Measurements from ENCODE around the gene AGAP1.

The AGAP1 gene

DNA sequence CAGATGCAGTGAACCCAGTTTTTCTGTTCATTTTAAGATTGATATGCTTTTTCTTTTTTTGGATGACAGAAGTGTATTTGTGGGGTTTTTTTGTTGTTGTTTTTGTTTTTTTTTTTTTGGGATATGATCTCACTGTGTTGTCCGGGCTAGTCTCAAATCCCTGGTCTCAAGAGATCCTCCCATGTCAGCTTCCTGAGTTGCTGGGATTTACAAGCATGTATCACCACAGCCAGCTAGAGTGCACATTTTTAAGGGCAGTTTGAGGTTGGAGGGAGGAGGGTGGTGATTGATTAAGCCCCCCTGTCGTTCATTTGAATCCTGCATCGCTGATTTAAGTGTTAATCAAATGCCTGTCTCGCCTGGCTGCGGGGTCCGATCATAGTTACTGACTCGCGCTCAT is 485.2 kb downstream of the AGAP1 start:
- FAIRE-seq: no peak

DNA sequence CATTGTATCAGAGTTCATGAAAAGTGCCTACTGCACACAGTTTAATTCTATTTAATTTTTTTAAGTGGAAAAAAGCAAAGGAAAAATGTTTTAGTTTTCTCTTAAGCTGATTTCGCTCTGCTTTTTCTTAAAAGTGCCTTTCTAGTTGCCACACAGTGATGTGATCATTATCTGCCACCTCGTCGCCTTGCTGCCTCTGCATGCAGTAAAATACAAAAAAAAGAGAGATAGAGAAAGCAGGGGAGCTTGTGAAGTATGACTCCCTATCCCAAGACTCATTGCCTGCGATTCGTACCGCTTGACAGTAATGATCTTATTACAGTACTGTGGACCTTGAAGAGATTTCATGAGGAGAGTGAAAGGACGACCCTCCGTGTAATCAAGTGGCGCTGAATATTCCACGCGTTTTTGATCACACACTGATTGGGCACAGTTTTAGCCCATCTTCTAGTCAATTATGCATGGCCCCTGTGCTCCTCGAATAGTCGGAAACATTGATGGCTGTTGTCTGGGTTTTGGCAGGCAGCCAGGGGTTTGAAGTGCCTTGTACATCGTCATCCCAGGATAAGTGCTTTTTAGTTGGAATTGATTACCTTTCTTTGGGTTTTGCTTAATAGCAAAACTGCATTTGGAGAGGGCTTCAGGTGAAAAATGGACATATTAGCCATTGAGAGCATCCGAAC is 486.1 kb downstream of the AGAP1 start:
- FAIRE-seq: no peak

- FAIRE-seq: no peak
Observed at GRCh38 chr2:235981631-235982030, 487.8 kb downstream of the AGAP1 start.

- FAIRE-seq: no peak
Observed at GRCh38 chr2:235983016-235983415, 489.2 kb downstream of the AGAP1 start.

- no peak for FAIRE-seq
Observed at GRCh38 chr2:235984552-235984951, 490.7 kb downstream of the AGAP1 start.

GRCh38 chr2:235986361-235986760 is 492.5 kb downstream of the AGAP1 start:
- FAIRE-seq: no peak

- FAIRE-seq: no peak
Observed at GRCh38 chr2:235988271-235989015, 494.6 kb downstream of the AGAP1 start.

DNA sequence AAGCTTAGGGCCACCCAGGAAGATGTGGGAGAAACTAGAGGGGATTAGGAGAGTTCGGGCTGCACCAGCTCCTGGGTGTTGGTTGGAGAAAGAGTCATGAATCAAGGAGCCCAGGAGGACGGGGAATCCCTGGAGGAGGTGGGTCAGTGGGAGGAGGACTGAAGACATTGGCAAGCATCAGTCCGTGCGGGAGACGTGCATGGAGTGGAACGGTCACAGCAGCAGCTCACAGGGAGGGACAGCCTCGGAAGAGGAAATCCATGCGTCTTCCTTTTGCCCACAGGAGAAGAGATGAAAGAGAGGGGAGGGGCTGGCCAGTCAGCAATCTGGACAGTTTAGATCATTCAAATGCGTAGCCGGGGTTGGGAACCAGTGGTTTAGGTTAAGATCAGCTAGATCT is 495.7 kb downstream of the AGAP1 start:
- FAIRE-seq: no peak

- FAIRE-seq: no peak
Observed at GRCh38 chr2:235990344-235990743, 496.5 kb downstream of the AGAP1 start.

GRCh38 chr2:235992024-235992423 is 498.2 kb downstream of the AGAP1 start:
- no peak for FAIRE-seq

- FAIRE-seq: no peak
Observed at GRCh38 chr2:235996419-235996818, 502.6 kb downstream of the AGAP1 start.

GRCh38 chr2:235999011-235999410 is 505.2 kb downstream of the AGAP1 start:
- FAIRE-seq: no peak

GRCh38 chr2:236001166-236001828 is 507.5 kb downstream of the AGAP1 start:
- no peak for FAIRE-seq

DNA sequence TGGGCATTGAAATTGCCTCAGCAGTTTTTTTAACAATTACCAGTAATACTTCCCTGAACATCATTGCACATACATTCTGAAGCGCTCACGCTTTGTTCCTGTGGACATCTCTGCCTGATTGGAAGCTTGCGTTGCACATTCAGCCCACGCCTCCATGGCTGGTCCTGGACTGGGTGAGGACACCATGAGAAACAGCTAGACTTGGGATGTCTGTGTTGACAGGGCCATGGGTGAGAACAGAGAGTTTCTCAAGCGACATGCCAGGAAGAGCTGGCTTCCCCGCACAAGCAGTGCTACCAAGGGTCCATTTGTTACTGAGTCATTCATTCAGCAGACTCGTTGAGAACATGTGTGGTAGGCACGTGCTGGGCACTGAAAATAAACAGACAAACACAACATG is 508.0 kb downstream of the AGAP1 start:
- no peak for FAIRE-seq

GRCh38 chr2:236008006-236008405 is 514.2 kb downstream of the AGAP1 start:
- no peak for FAIRE-seq

GRCh38 chr2:236008857-236009256 is 515.0 kb downstream of the AGAP1 start:
- no peak for FAIRE-seq

GRCh38 chr2:236010920-236011685 is 517.3 kb downstream of the AGAP1 start:
- no peak for FAIRE-seq

GRCh38 chr2:236012155-236012554 is 518.3 kb downstream of the AGAP1 start:
- no peak for FAIRE-seq

- FAIRE-seq: no peak
Observed at GRCh38 chr2:236014408-236015131, 520.7 kb downstream of the AGAP1 start.

DNA sequence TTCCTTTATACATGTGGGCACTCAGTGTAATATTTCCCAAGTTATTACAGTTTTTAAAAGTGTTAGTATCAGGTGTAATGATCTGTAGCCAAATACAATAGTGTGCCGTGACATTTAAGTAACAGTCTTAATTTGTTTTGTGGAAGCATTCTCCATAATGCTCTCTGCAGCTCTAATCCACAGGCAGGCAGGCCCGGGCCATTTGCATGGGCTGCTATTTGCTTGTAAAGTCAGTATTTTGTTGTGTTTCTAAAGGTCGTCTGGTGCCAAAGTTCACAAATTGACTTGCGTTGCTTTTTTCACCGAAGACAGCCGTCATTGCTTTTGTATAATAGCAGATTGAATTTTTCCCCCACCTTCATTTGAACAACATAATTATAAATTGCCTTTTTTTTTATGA is 521.3 kb downstream of the AGAP1 start:
- FAIRE-seq: no peak

GRCh38 chr2:236016496-236016895 is 522.7 kb downstream of the AGAP1 start:
- FAIRE-seq: no peak

- no peak for FAIRE-seq
Observed at GRCh38 chr2:236017446-236017845, 523.6 kb downstream of the AGAP1 start.

- FAIRE-seq: no peak
Observed at GRCh38 chr2:236019434-236019833, 525.6 kb downstream of the AGAP1 start.

Data from TTC549 (cell line).